Neural progenitor cell (in vitro differentiated cells): Measurements from ENCODE around the gene MT1G. TPM values are rescaled to one million over a fixed set of nuclear protein-coding genes. Genes with fewer than 3 reads are reported as not detected.
"Not testable (repeated sequence)": the region's sequence is repeated elsewhere in the genome, so short reads cannot be mapped to it uniquely, and the experiment has no call there.

Experiments
- DNase-seq: peaks from one replicate; pipeline ENCODE4 v3.0.0-alpha.2; 2016; ENCODE audit warnings: low spot score
- H2AFZ ChIP-seq: fragments of 200-600 bp; sonication (generic); replicated peaks from 2 replicates; pipeline ENCODE4 v1.6.1; 2016; ENCODE audit warnings: antibody characterized with exemption
- H3F3A ChIP-seq: fragments of 200-600 bp; sonication (generic); 2 replicates; pipeline ENCODE4 v1.6.1; 2016; ENCODE audit warnings: antibody characterized with exemption, low read depth
- H3K27ac ChIP-seq: fragments of 200-600 bp; sonication (generic); 2 replicates; pipeline ENCODE4 v1.5.1; 2016; ENCODE audit warnings: mild to moderate bottlenecking
- H3K27me3 ChIP-seq: fragments of 200-600 bp; sonication (generic); 2 replicates; pipeline ENCODE4 v1.6.1; 2016; ENCODE audit warnings: mild to moderate bottlenecking, moderate library complexity
- H3K36me3 ChIP-seq: fragments of 200-600 bp; sonication (generic); 2 replicates; pipeline ENCODE4 v1.5.1; 2016
- H3K4me1 ChIP-seq: fragments of 200-600 bp; sonication (generic); 2 replicates; pipeline ENCODE4 v1.6.1; 2016; ENCODE audit warnings: mixed run types
- H3K4me2 ChIP-seq: fragments of 200-600 bp; sonication (generic); 2 replicates; pipeline ENCODE4 v1.6.1; 2016
- H3K4me3 ChIP-seq: fragments of 200-600 bp; sonication (generic); 2 replicates; pipeline ENCODE4 v1.5.1; 2016
- H3K79me2 ChIP-seq: fragments of 200-600 bp; sonication (generic); 2 replicates; pipeline ENCODE4 v1.6.1; 2016; ENCODE audit warnings: low read depth
- H3K9ac ChIP-seq: fragments of 200-600 bp; sonication (generic); 2 replicates; pipeline ENCODE4 v1.6.1; 2016
- H3K9me3 ChIP-seq: fragments of 200-600 bp; sonication (generic); 2 replicates; pipeline ENCODE4 v1.5.1; 2016; ENCODE audit warnings: low read depth
- H4K20me1 ChIP-seq: fragments of 200-600 bp; sonication (generic); 2 replicates; pipeline ENCODE4 v1.6.1; 2016; ENCODE audit warnings: low read depth
- H3K27ac Mint-ChIP-seq: 3 replicates; pipeline ENCODE4 v1.8.0; 2021; ENCODE audit warnings: mixed read lengths
- H3K27me3 Mint-ChIP-seq: 2 replicates; pipeline ENCODE4 v1.8.0; 2022; ENCODE audit warnings: low read depth, mild to moderate bottlenecking, inconsistent platforms, moderate library complexity, mixed read lengths; ENCODE audit not compliant: insufficient read depth
- H3K36me3 Mint-ChIP-seq: 3 replicates; pipeline ENCODE4 v1.8.0; 2021; ENCODE audit warnings: mixed read lengths
- H3K4me1 Mint-ChIP-seq: 3 replicates; pipeline ENCODE4 v1.8.0; 2021; ENCODE audit warnings: mixed read lengths
- H3K4me3 Mint-ChIP-seq: 3 replicates; pipeline ENCODE4 v1.8.0; 2021; ENCODE audit warnings: mild to moderate bottlenecking, moderate library complexity, mixed read lengths
- H3K9me3 Mint-ChIP-seq: 3 replicates; pipeline ENCODE4 v1.8.0; 2020; ENCODE audit warnings: mixed read lengths
- EZH2 ChIP-seq: fragments of 200-600 bp; sonication (generic); IDR thresholded peaks from 2 replicates; pipeline ENCODE4 v1.6.1; 2017; ENCODE audit warnings: antibody characterized with exemption, mild to moderate bottlenecking, moderate library complexity
- EZH2phosphoT487 ChIP-seq: fragments of 200-600 bp; sonication (generic); IDR thresholded peaks from 2 replicates; pipeline ENCODE4 v1.6.1; 2017; ENCODE audit warnings: antibody characterized with exemption
- total RNA-seq: library from RNA; depleted of rRNA; stranded (reverse); fragments of >200 nt; gene quantifications from 2 replicates; pipeline ENCODE4 v1.2.3, GENCODE V29; 2015; ENCODE audit warnings: low replicate concordance
- TF ChIP-seq, protein P1 (sequence below): fragments of 200-600 bp; sonication (generic); IDR thresholded peaks from 2 replicates; pipeline ENCODE4 v1.5.1; 2017; ENCODE audit warnings: antibody characterized with exemption, mild to moderate bottlenecking

Gene MT1G
- total RNA-seq, 1 donor from 2014 or later: not detected

GRCh38 chr16:56625140-56625942 lies 42.5 kb downstream of the MT1G start, which contains the start of gene MT1E:
Gene MT1E, plus strand, starts transcription at chr16:56625781. Its CDS starts 71 bp downstream, at chr16:56625852.
- peak; percentile 71 for DNase-seq
- TF ChIP-seq EZH2phosphoT487: peak; percentile 96
- peak; percentile 98 for TF ChIP-seq EZH2
- TF ChIP-seq, protein P1, sequence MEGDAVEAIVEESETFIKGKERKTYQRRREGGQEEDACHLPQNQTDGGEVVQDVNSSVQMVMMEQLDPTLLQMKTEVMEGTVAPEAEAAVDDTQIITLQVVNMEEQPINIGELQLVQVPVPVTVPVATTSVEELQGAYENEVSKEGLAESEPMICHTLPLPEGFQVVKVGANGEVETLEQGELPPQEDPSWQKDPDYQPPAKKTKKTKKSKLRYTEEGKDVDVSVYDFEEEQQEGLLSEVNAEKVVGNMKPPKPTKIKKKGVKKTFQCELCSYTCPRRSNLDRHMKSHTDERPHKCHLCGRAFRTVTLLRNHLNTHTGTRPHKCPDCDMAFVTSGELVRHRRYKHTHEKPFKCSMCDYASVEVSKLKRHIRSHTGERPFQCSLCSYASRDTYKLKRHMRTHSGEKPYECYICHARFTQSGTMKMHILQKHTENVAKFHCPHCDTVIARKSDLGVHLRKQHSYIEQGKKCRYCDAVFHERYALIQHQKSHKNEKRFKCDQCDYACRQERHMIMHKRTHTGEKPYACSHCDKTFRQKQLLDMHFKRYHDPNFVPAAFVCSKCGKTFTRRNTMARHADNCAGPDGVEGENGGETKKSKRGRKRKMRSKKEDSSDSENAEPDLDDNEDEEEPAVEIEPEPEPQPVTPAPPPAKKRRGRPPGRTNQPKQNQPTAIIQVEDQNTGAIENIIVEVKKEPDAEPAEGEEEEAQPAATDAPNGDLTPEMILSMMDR: no peak
- Mint-ChIP-seq H3K36me3 (no peaks in the 10 kb centered on the region), H3K4me3 (peak within 1 kb of the TSS; percentile 82), H3K9me3 (no peaks in the 10 kb centered on the region), H3K4me1 (peaks cover 15% of the 10 kb centered on the region), H3K27ac (no peak within 1 kb of the TSS), H3K27me3 (peaks cover 62% of the 10 kb centered on the region)
- Histone ChIP-seq H3F3A (peaks cover 6% of the 10 kb centered on the region), H3K4me1 (no peaks in the 10 kb centered on the region), H3K4me3 (peak within 1 kb of the TSS; percentile 54), H3K4me2 (peak within 1 kb of the TSS; percentile 89), H3K36me3 (no peaks in the 10 kb centered on the region), H2AFZ (peak within 1 kb of the TSS; percentile 86), H3K9me3 (no peaks in the 10 kb centered on the region), H4K20me1 (peaks cover 32% of the 10 kb centered on the region), H3K9ac (no peak within 1 kb of the TSS), H3K27me3 (peaks cover 100% of the 10 kb centered on the region), H3K27ac (no peak within 1 kb of the TSS), H3K79me2 (no peaks in the 10 kb centered on the region)

- H3K4me1 ChIP-seq: no peaks in the 10 kb centered on the region
- no peak overlapping the region for H3K4me2 ChIP-seq
- H3K4me3 ChIP-seq: no peak overlapping the region
- H3K9ac ChIP-seq: no peak overlapping the region
- no peak for DNase-seq
- Mint-ChIP-seq H3K27me3 (peaks cover 62% of the 10 kb centered on the region), H3K9me3 (no peaks in the 10 kb centered on the region), H3K36me3 (peaks cover 1% of the 10 kb centered on the region), H3K4me3 (no peak overlapping the region), H3K4me1 (peaks cover 14% of the 10 kb centered on the region), H3K27ac (no peak overlapping the region)
- TF ChIP-seq EZH2: no peak
- TF ChIP-seq, protein P1: no peak
- no peak for TF ChIP-seq EZH2phosphoT487
- H2AFZ ChIP-seq: no peak overlapping the region
- H3F3A ChIP-seq: peaks cover 6% of the 10 kb centered on the region
- H3K36me3 ChIP-seq: no peaks in the 10 kb centered on the region
- peaks cover 24% of the 10 kb centered on the region for H4K20me1 ChIP-seq
- H3K79me2 ChIP-seq: no peaks in the 10 kb centered on the region
- peaks cover 100% of the 10 kb centered on the region for H3K27me3 ChIP-seq
- no peak overlapping the region for H3K27ac ChIP-seq
- no peaks in the 10 kb centered on the region for H3K9me3 ChIP-seq
These were observed 44.2 kb downstream of the MT1G start for GRCh38 chr16:56623637-56624036.

GRCh38 chr16:56623184-56623583 lies 44.7 kb downstream of the MT1G start:
- not testable (repeated sequence) for H3K9me3 ChIP-seq, H3K27ac Mint-ChIP-seq, H3K36me3 Mint-ChIP-seq, H3F3A ChIP-seq, H3K4me3 Mint-ChIP-seq, H3K4me2 ChIP-seq, H3K4me3 ChIP-seq, H3K4me1 ChIP-seq, DNase-seq, H3K79me2 ChIP-seq, H3K27ac ChIP-seq, H3K36me3 ChIP-seq, H2AFZ ChIP-seq, H3K9me3 Mint-ChIP-seq, H3K9ac ChIP-seq
- Histone ChIP-seq H4K20me1 (peaks cover 27% of the 10 kb centered on the region), H3K27me3 (peaks cover 100% of the 10 kb centered on the region)
- H3K4me1 Mint-ChIP-seq: peaks cover 11% of the 10 kb centered on the region
- peaks cover 64% of the 10 kb centered on the region for H3K27me3 Mint-ChIP-seq

- H3K27me3 ChIP-seq: peaks cover 100% of the 10 kb centered on the region
- not testable (repeated sequence) for H3K36me3 Mint-ChIP-seq
- H3K4me1 Mint-ChIP-seq: peaks cover 20% of the 10 kb centered on the region
These were observed 46.0 kb downstream of the MT1G start for GRCh38 chr16:56621665-56622445.

More at GRCh38 chr16:56621665-56622445, 46.0 kb downstream of the MT1G start:
- not testable (repeated sequence) for H3F3A ChIP-seq, H3K4me3 ChIP-seq, DNase-seq, H2AFZ ChIP-seq, H3K79me2 ChIP-seq, H3K9ac ChIP-seq, H3K4me2 ChIP-seq, H3K4me3 Mint-ChIP-seq, H3K9me3 ChIP-seq, H3K4me1 ChIP-seq, H3K9me3 Mint-ChIP-seq, H3K36me3 ChIP-seq, H3K27ac ChIP-seq, H3K27ac Mint-ChIP-seq
- peaks cover 67% of the 10 kb centered on the region for H3K27me3 Mint-ChIP-seq
- H4K20me1 ChIP-seq: peaks cover 31% of the 10 kb centered on the region
